HG03558 (cell line): ENCODE results near the gene RUFY1.
"Not testable (repeated sequence)": the region's sequence is repeated elsewhere in the genome, so short reads cannot be mapped to it uniquely, and the experiment has no call there.

ENCODE experiments used
- ATAC-seq: cut with Tn5 transposase; IDR thresholded peaks from one replicate; pipeline ENCODE4 v1.9.1; 2021; ENCODE audit warnings: moderate number of reproducible peaks; ENCODE audit not compliant: unreplicated experiment; ENCODE audit errors: extremely low read depth

Gene RUFY1

GRCh38 chr5:179550511-179551342 is at the start of gene RUFY1:
Gene RUFY1, plus strand, starts transcription at chr5:179550554. Its CDS starts 16 bp downstream, at chr5:179550570.
- ATAC-seq, result peak; percentile 42

- not testable (repeated sequence) for ATAC-seq
Measured at GRCh38 chr5:179501997-179502396, 48.4 kb upstream of the RUFY1 start.

- not testable (repeated sequence) for ATAC-seq
Measured at GRCh38 chr5:179502420-179502819, 47.9 kb upstream of the RUFY1 start.

- no peak for ATAC-seq
Measured at GRCh38 chr5:179504191-179504590, 46.2 kb upstream of the RUFY1 start.

- ATAC-seq, result no peak
Measured at GRCh38 chr5:179504600-179505396, 45.6 kb upstream of the RUFY1 start.

GRCh38 chr5:179505636-179506261 is 44.6 kb upstream of the RUFY1 start:
- no peak for ATAC-seq

GRCh38 chr5:179509239-179509638 is 41.1 kb upstream of the RUFY1 start:
- no peak for ATAC-seq

- no peak for ATAC-seq
Measured at GRCh38 chr5:179509845-179510244, 40.5 kb upstream of the RUFY1 start.

- no peak for ATAC-seq
Measured at GRCh38 chr5:179512452-179513000, 37.8 kb upstream of the RUFY1 start.

- not testable (repeated sequence) for ATAC-seq
Measured at GRCh38 chr5:179515501-179515900, 34.9 kb upstream of the RUFY1 start.

GRCh38 chr5:179516221-179516620 is 34.1 kb upstream of the RUFY1 start:
- ATAC-seq, result no peak

GRCh38 chr5:179517746-179518145 is 32.6 kb upstream of the RUFY1 start:
- ATAC-seq, result not testable (repeated sequence)

- not testable (repeated sequence) for ATAC-seq
Measured at GRCh38 chr5:179518369-179518768, 32.0 kb upstream of the RUFY1 start.

GRCh38 chr5:179519416-179520070 is 30.8 kb upstream of the RUFY1 start:
- ATAC-seq, result not testable (repeated sequence)

GRCh38 chr5:179522107-179522506 is 28.2 kb upstream of the RUFY1 start:
- ATAC-seq, result not testable (repeated sequence)

GRCh38 chr5:179526978-179527377 is 23.4 kb upstream of the RUFY1 start:
- ATAC-seq, result no peak

- ATAC-seq, result no peak
Measured at GRCh38 chr5:179530069-179530998, 20.0 kb upstream of the RUFY1 start.

- no peak for ATAC-seq
Measured at GRCh38 chr5:179533024-179533423, 17.3 kb upstream of the RUFY1 start.

GRCh38 chr5:179533907-179534306 is 16.4 kb upstream of the RUFY1 start:
- no peak for ATAC-seq
